ENCODE data around the gene ITPR2.
"Not testable (repeated sequence)": the region's sequence is repeated elsewhere in the genome, so short reads cannot be mapped to it uniquely, and the experiment has no call there.

ITPR2 gene

DNA sequence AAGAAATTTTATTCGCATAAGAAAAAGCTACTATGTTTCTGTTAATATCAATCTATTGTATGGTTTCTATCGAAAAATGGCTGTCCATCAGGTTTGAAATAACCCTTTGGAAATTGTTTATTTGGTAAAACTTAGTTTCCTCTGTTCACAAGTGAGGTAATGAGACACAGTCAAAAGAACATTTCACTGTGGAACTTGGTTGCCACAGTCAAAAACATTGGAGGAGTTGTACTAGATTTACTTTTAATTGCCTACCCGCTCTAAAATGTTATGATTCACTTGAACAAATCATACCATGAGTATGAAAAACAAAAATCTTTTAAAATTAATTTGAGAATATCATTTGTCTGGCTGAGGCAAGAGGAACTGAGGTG lies 46.5 kb downstream of the ITPR2 start:
- no peak for DNase-seq

GRCh38 chr12:26783816-26784379 lies 49.1 kb downstream of the ITPR2 start:
- not testable (repeated sequence) for DNase-seq

DNA sequence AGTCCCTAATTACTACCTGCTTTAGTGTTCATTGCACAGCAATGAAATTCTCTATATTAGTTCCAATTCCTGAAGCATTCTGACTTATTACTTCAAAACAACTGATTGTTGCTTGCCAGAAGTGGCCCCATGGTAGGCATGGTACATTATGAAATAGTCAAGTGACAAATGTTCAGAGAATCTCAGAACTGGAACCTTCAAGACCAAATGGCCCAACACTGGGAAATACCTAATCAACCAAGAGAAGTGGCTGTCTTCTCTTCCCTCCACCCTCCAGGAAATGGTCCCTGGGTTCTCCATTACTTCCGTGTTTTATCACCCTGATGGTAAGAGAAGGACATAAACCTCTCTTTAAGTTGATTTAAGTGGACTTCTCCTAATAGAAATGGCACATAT lies 49.9 kb downstream of the ITPR2 start:
- DNase-seq, result no peak

GRCh38 chr12:26782372-26783130 lies 50.4 kb downstream of the ITPR2 start:
- no peak for DNase-seq

- DNase-seq, result not testable (repeated sequence)
Measured at GRCh38 chr12:26780656-26781055, 52.3 kb downstream of the ITPR2 start.

- DNase-seq, result not testable (repeated sequence)
Measured at GRCh38 chr12:26778173-26778775, 54.7 kb downstream of the ITPR2 start.

DNA sequence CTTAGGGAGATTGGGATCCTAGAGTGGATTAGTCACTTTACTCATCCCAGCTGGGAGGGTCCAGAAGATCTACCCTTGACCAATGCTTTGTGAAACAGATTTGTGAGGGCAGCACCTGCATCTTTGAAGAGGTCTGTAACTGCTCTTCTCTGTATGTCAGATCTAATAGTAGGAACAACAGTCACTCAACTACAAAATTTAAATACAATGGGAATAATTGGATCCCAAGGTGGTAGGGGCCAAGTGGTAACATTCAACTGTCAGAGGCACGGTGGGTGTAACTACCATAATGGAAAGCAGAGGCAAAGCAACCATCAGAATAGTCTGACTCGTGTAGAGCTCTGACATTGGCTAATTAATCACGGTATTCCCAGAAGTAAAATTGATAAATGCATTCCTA lies 55.8 kb downstream of the ITPR2 start:
- no peak for DNase-seq

DNA sequence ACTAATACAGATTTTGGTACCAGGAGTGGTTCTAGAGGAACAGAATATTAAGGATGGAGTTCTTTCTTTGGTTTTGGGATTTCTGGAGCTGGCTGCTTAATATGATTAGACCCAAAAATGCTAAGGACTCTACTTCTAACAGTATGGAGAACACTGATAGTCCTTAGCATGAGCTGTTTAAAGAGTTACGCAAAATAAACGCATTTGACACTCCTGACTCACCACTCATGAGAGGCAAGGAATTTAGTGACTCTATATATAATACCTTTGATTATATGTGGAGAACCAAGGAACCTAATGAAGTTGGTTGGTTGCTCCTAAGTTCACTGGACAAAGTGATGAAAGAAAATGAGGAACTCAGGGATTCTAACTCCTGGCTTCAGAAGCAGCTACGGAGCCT lies 57.0 kb downstream of the ITPR2 start:
- not testable (repeated sequence) for DNase-seq

GRCh38 chr12:26773313-26774104 lies 59.5 kb downstream of the ITPR2 start:
- DNase-seq, result no peak

DNA sequence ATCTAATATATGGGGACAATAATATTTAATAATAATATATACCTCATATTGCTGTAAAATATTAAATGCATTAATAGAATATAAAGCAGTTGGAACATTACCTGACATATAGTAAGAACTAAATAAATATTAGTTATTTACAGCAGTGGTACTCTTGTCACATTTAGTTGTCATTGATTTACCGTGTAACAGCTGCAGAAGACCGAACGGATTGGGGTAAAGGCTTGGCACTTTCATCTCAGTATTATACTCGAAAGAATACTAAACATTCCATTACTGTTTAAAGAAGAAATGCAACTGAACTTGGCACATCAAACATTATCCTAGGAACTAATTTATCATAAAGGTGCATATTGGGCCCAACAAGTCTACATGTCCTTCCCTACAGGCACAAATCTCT lies 61.1 kb downstream of the ITPR2 start:
- no peak for DNase-seq

- DNase-seq, result no peak
Measured at GRCh38 chr12:26770239-26771070, 62.5 kb downstream of the ITPR2 start.

GRCh38 chr12:26769611-26770010 lies 63.4 kb downstream of the ITPR2 start:
- DNase-seq, result no peak

- DNase-seq, result no peak
Measured at GRCh38 chr12:26768611-26769603, 64.1 kb downstream of the ITPR2 start.

GRCh38 chr12:26767865-26768264 lies 65.1 kb downstream of the ITPR2 start:
- DNase-seq, result no peak

DNA sequence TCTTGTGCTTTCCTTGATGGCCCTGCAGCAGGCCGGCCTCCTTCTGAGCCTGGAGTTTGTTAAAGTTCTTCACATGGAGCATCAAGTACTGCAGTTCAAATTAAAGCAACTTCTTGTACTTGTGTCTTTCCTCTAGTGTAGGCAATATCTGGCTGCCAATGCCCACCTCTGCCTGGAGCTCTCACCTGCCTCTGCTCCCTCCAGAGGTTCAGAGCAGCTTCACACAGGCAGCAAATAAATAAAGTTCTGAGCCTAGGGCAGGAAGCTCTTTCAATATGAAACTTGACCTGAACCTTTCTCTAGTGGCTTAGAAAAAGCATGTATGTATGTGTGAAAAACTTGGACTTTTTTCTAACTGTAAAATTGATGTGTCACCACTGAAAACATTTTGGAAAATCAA lies 65.9 kb downstream of the ITPR2 start:
- DNase-seq, result no peak

GRCh38 chr12:26762186-26762585 lies 70.8 kb downstream of the ITPR2 start:
- no peak for DNase-seq

- no peak for DNase-seq
Measured at GRCh38 chr12:26761775-26762174, 71.2 kb downstream of the ITPR2 start.

DNA sequence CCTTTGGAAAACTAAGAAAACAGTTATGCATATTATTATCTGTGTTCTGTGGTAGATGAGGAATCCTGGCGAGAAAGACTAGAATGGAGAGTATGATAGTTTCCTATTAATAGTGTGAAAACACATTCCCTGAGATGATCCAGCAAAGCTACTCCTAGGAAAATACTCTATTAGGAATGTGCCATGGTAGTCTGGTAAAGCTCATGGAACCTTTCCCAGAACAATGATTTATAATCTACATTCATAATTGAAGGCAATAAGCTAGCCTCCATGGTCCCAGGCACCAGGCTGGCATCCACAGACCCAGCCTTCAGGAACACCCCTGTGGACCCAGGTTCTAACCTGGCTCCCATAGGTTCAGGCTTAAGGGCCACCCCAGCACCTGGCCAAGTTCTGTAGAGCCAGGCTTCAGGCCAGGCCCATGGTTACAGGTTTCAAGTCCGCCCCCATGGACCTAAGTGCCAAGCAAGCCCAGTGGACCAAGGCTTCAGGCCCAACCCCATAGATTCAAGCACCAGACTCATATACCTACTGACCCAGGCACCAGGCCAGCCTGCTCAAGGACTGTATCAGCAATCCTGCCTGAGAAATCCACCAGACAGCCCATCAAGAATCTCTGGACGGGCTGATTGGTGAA lies 72.2 kb downstream of the ITPR2 start:
- no peak for DNase-seq

DNA sequence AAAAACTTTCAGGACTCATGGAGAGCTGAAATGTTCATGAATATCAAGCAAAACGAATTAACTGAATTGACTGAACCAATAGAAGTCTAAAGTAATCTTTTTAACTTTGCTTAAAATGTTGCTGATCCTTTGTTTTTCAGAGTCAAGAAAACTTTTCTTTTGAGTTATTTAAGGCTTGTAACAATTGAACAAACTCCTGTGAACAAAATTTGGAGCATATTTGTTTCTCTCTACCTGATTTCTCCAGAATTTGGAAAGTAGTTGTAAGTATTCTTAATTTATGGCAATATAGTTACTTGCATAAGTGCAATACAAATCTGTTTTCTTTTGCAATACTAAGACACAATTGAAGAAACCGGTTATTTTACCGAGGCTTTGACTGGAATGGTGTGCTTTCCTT lies 77.6 kb downstream of the ITPR2 start:
- DNase-seq, result not testable (repeated sequence)

DNA sequence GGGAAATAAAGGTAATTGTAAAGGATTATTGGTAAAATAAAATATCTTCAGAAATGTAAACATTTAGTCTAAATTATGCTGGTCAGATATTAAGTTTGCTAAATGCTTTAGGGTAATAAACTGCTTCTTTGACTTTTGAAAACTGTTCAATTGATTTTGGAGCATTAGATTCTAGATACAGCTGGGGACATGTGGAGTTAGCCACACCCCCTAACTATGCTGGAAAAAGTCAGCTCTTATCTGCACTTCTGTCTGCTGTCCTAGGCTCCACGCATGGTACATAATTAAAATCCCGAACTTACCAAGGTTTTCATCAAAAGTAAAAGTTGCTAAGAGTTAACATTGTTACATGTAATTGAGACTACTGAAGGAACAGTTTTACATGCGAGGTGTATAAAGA lies 78.8 kb downstream of the ITPR2 start:
- DNase-seq, result no peak

DNA sequence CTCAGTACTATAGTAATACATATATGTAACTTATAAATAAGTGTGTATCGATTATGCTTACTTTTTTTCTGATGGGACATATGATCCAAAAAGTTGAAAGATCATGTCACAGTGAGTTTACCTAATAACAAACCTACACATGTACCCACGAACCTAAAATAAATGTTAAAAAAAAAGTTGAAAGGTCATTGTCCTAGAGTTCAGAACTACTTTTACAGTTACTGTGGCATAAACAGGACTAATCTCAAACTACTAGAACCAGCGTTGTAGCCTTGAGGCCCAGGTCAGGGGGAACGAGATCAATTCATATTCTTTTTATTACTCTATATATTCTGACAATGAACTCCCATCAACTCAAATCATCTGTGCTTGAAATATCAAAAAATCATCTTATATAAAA lies 81.8 kb downstream of the ITPR2 start:
- no peak for DNase-seq
